ENCODE data around the gene CPXM2. TPM values are rescaled to one million over a fixed set of nuclear protein-coding genes. Genes with fewer than 3 reads are reported as not detected.

CPXM2 gene
- total RNA-seq, 2 experiments from 2014 or later = not detected

DNA sequence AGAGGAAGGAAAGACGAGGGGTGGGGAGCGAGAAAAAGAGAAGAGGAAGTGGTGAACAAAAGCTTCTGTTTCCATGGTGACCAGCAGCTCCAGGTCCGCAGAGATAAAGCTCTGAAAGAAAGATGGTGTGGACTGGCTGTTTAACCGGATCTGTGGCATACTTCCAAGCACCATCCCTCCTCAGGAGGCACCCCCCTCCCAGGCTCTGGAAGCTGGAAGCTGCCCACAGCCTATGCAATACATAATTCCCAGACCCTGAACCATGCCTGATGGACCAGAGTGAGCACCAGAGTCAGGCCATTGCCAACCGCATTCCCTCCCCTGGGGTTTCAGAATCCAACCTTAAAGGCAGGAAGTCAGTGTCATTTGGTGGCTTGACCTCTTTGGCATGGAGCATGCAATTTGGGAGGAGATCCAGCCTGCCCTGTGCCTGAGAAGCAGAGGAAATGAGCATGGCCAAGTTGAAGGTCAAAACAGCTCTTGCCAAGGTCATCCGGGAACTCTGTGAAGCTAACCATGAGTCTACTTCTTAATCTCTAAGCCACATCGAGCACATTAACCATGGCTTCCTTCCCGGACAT is 22.2 kb upstream of the CPXM2 start:
- H3K36me3 Mint-ChIP-seq = no peaks in the 10 kb centered on the region
- no peak overlapping the region for H3K27ac Mint-ChIP-seq
- peaks cover 20% of the 10 kb centered on the region for H3K27me3 Mint-ChIP-seq
- H3K9me3 Mint-ChIP-seq = peaks cover 7% of the 10 kb centered on the region
- ChIA-PET CTCF (no interaction called here), POLR2A (no interaction called here)
- no peak for DNase-seq
- no peak overlapping the region for H3K4me3 Mint-ChIP-seq
- H3K4me1 Mint-ChIP-seq (ENCODE audit: low read depth) = no peaks in the 10 kb centered on the region
- intact Hi-C loops (cut with micrococcal nuclease) = no loop called here

DNA sequence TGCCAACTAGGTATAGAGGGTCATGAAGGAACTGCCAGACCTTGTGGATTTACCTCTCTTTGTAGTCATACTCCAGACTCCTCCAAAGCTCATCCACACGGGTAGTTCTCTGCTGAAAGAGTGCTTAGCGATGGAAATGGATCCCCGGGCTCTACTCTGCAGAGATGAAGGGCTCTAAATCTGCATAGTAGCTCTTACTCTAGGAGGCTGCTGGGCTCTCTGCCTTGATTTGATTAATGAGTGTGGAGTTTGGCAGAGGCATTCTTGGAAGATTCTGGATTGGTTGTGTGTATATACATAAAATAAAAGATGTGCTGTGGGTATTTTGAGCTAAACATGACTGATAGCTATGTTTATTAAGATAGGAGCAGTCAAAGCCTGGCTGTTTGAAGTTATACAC is 21.3 kb upstream of the CPXM2 start:
- no peaks in the 10 kb centered on the region for H3K36me3 Mint-ChIP-seq
- no peak for DNase-seq
- POLR2A ChIA-PET = no interaction called here
- H3K4me3 Mint-ChIP-seq = no peak overlapping the region
- no peaks in the 10 kb centered on the region for H3K9me3 Mint-ChIP-seq
- no peaks in the 10 kb centered on the region for H3K4me1 Mint-ChIP-seq (ENCODE audit: low read depth)
- H3K27me3 Mint-ChIP-seq = peaks cover 20% of the 10 kb centered on the region
- H3K27ac Mint-ChIP-seq = no peak overlapping the region
- intact Hi-C loops (cut with micrococcal nuclease) = no loop called here
- CTCF ChIA-PET = no interaction called here

DNA sequence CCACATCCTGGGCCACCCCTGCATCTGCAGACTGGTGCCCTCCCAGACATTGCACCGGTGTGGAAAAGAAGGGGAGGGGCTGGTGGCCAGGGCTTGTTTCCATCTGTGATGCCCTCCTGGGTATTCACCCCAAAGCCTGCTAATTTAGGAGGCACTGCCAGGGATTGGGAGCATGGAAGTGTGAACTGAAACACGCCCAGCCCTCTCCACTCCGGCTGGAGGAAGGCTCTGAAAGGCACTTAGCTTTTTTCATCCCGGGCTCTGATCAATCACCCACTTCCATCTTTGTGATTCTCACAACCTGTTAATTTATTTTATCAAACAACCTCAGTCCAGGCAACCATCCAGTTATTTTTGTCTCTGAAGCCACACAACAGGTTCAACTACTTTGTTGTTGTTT is 20.9 kb upstream of the CPXM2 start:
- Mint-ChIP-seq H3K4me3 (no peak overlapping the region), H3K27me3 (peaks cover 20% of the 10 kb centered on the region), H3K36me3 (no peaks in the 10 kb centered on the region), H3K9me3 (no peaks in the 10 kb centered on the region), H3K4me1 (ENCODE audit: low read depth) (no peaks in the 10 kb centered on the region), H3K27ac (no peak overlapping the region)
- DNase-seq = no peak
- ChIA-PET POLR2A (no interaction called here), CTCF (no interaction called here)
- intact Hi-C loops (cut with micrococcal nuclease) = no loop called here

DNA sequence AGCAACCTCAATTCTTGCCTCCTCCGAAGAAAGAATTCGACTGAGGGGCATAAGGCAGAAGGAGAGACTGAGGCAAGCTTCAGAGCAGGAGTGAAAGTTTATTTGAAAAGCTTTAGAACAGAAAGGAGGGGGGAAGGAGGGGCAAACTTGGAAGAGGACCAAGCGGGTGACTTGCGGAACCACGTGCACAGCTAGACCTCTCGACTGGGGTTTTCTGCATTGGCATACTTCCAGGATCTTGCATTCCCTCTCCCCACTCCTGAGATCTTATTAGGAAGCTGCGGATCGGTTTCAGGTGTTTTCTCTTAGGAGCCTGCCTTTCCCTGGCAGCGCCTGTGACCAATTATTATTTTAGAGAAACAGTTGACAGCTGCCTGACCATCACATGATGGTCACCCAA is 20.3 kb upstream of the CPXM2 start:
- DNase-seq = no peak
- POLR2A ChIA-PET = no interaction called here

DNA sequence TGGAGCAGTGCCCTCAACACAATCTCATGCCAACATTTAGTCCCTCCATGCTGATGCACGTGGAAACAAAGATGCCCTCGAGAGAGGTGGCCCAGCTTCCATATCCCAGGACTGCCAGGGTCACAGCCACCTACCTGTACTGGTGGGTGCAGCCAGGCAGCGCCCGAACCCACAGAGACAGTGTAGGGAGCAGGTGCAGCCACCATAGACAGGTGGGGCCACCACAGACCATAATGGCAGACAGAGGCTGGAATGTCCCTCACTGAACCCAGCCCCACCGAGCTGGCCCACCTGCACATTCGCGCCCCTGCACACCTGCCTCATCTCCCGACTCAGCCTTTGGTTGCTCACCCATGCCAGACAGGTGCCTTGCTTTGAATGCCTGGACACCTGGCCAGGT is 18.3 kb upstream of the CPXM2 start:
- ChIA-PET CTCF (no interaction called here), POLR2A (no interaction called here)
- no peak overlapping the region for H3K27ac Mint-ChIP-seq
- peaks cover 24% of the 10 kb centered on the region for H3K27me3 Mint-ChIP-seq
- no peak for DNase-seq
- intact Hi-C loops (cut with micrococcal nuclease) = no loop called here
- H3K36me3 Mint-ChIP-seq = no peaks in the 10 kb centered on the region
- H3K4me3 Mint-ChIP-seq = no peak overlapping the region
- no peaks in the 10 kb centered on the region for H3K4me1 Mint-ChIP-seq (ENCODE audit: low read depth)
- no peaks in the 10 kb centered on the region for H3K9me3 Mint-ChIP-seq

More for the DNA sequence above, 20.3 kb upstream of the CPXM2 start:
- Mint-ChIP-seq H3K27me3 (peaks cover 20% of the 10 kb centered on the region), H3K9me3 (no peaks in the 10 kb centered on the region), H3K27ac (no peak overlapping the region), H3K4me3 (no peak overlapping the region), H3K4me1 (ENCODE audit: low read depth) (no peaks in the 10 kb centered on the region), H3K36me3 (no peaks in the 10 kb centered on the region)
- intact Hi-C loops (cut with micrococcal nuclease) = no loop called here
- CTCF ChIA-PET = no interaction called here

DNA sequence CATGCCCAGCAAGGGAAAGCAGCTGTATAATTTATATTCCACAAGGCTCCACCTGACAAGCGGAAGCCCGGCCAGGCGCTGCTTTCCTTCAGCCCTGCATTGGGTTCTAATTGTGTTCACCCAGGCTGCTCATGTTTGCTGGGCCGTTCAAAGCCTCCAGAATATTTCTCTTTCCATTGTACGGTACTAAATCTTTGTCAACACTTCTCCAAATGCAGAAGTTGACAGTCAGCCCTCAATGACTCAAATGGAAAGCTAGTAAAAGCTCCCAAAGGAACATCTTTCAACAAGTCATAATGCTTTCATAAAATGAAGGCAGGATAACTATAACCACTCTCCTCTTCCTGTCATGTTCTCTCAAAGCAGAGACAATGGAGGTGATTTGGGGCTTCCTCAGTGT is 17.8 kb upstream of the CPXM2 start:
- Mint-ChIP-seq H3K4me3 (no peak overlapping the region), H3K4me1 (ENCODE audit: low read depth) (no peaks in the 10 kb centered on the region), H3K36me3 (no peaks in the 10 kb centered on the region)

DNA sequence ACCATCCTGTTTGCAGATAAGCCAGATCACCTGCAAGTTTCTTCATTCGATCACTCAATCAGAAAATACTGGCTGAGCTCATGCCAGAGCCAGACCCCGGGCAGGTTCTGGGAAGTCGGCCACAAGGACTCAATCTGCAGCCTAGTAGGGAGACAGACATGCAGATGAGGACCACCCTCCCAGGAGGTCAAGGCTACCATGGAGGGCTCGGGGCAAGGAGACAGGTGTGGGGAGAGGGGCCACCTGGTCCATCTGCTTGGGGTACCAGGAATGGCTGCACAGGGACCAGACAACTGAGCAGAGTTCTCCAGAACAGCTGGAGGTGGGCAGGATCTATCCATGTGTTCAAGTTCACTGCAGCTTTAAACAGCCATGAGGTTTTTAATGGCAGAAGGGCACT is 16.8 kb upstream of the CPXM2 start:
- no peak overlapping the region for H3K4me3 Mint-ChIP-seq
- H3K27ac Mint-ChIP-seq = no peak overlapping the region
- no peaks in the 10 kb centered on the region for H3K9me3 Mint-ChIP-seq
- CTCF ChIA-PET = no interaction called here
- intact Hi-C loops (cut with micrococcal nuclease) = no loop called here
- DNase-seq = no peak
- no peaks in the 10 kb centered on the region for H3K4me1 Mint-ChIP-seq (ENCODE audit: low read depth)
- H3K27me3 Mint-ChIP-seq = peaks cover 20% of the 10 kb centered on the region
- POLR2A ChIA-PET = no interaction called here
- no peaks in the 10 kb centered on the region for H3K36me3 Mint-ChIP-seq

More for the DNA sequence above, 17.8 kb upstream of the CPXM2 start:
- Mint-ChIP-seq H3K27me3 (peaks cover 20% of the 10 kb centered on the region), H3K27ac (no peak overlapping the region), H3K9me3 (no peaks in the 10 kb centered on the region)
- DNase-seq = no peak
- ChIA-PET CTCF (no interaction called here), POLR2A (no interaction called here)
- intact Hi-C loops (cut with micrococcal nuclease) = no loop called here

DNA sequence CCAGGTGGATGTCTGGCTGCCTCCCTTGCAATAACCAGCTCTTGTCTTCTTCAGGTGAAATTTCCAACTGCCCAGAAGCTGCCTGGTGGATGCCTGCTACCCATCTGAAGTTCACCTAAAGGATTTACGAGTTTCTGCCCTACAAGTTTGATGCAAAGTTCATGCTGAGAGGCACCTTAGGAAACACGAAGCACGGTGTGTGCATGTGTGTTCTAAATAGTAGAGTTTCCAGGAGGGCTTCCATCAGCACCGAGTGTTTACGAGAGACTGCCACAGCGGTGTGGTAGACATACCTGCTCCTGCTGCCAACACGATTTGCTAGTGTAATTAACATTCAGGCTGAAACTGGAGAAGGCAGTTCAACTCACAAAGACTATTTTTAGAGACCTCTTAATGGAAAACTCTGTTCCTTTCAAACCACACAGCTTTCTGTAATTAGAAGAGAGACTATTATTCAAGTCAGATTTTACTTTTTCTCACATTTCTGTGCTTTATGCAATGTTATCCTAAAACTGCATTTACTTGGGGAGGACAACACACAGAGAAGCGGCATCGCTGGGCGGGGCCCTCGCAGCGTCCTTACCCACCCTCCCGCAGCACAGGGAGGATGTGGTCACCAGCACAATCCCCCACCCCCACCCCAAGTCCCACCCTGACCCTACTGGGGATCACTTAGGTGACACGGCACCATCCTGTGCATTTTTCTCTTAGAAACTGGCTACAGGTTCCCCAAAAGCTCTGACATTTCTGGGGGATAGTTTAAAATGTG is 15.5 kb upstream of the CPXM2 start:
- no peaks in the 10 kb centered on the region for H3K36me3 Mint-ChIP-seq
- H3K27me3 Mint-ChIP-seq = peaks cover 19% of the 10 kb centered on the region
- intact Hi-C loops (cut with micrococcal nuclease) = no loop called here
- POLR2A ChIA-PET = no interaction called here
- no peaks in the 10 kb centered on the region for H3K9me3 Mint-ChIP-seq
- no peaks in the 10 kb centered on the region for H3K4me1 Mint-ChIP-seq (ENCODE audit: low read depth)
- H3K27ac Mint-ChIP-seq = no peak overlapping the region
- DNase-seq = no peak
- H3K4me3 Mint-ChIP-seq = no peak overlapping the region
- CTCF ChIA-PET = no interaction called here

DNA sequence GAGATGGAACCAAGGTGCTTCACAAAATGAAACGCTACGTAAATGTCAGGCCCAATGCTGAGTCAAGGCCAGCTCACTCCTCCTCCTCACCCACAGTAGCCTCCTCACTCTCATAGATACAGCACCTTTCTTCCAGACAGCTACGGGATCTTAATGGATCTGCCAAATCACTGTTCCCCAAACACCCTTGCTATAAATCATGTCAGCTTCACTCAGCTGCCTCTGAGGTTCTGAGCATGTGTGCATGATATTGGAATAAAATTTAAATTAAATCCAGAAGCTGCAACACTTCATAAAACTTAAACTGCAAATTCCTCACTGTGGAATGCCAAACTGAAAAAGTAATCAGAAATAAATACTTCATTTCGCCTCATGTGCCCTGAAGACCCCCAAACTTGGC is 14.7 kb upstream of the CPXM2 start:
- no peak for DNase-seq
- no peaks in the 10 kb centered on the region for H3K9me3 Mint-ChIP-seq
- POLR2A ChIA-PET = no interaction called here
- no peaks in the 10 kb centered on the region for H3K36me3 Mint-ChIP-seq
- H3K27ac Mint-ChIP-seq = no peak overlapping the region
- no peaks in the 10 kb centered on the region for H3K4me1 Mint-ChIP-seq (ENCODE audit: low read depth)
- H3K4me3 Mint-ChIP-seq = no peak overlapping the region
- H3K27me3 Mint-ChIP-seq = peaks cover 15% of the 10 kb centered on the region
- intact Hi-C loops (cut with micrococcal nuclease) = no loop called here
- CTCF ChIA-PET = no interaction called here

DNA sequence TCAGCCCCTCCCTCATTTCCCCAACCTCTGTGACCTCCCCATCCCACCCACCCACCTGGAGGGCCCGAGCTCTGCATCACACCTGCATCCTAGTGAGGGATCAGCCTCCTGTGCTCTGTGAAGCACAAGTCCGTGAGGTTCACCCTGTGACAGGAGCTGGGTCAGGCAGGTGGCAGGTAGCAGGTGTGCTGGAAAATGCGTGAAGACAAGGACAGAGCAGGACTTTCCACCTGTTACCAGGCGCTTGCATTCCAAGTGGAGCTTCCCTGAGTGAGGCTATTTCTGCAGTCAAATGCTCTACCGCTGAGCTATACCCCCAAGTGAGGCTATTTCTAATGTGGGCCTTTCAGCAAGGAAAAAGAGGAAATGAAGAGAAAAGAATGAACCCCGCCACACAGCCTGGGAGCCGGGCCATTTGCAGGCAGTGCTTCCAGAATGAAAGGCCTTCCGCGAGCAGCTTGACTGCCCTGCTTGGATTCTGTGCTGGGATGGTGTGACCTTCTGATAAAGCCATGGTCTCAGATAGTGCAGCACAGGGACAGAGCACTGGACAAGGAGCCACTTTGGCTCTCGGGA is 13.3 kb upstream of the CPXM2 start:
- Mint-ChIP-seq H3K36me3 (no peaks in the 10 kb centered on the region), H3K4me1 (ENCODE audit: low read depth) (no peaks in the 10 kb centered on the region), H3K4me3 (no peak overlapping the region), H3K9me3 (peaks cover 3% of the 10 kb centered on the region), H3K27me3 (peaks cover 8% of the 10 kb centered on the region), H3K27ac (no peak overlapping the region)
- intact Hi-C loops (cut with micrococcal nuclease) = no loop called here
- POLR2A ChIA-PET = no interaction called here
- no peak for DNase-seq
- CTCF ChIA-PET = no interaction called here

DNA sequence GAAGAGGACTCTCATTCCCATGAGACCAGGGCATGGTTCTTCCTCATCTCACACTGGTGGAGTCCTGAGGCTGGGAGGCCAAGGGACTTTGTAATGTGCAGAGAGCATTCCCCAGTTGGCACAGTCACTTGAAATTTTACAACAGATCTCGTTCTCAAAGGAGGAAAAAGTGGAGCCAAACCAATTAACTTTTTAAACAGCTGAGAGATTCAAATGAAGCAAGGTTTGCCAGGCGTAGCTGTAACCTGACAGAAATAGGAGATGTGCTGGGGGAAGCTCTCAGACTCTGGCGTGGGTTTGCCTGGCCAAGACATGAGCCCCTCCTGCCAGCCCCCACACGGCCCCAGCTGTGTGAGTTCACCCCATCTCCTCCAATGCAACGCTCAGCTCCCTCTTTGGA is 12.0 kb upstream of the CPXM2 start:
- Mint-ChIP-seq H3K27ac (no peak overlapping the region), H3K9me3 (peaks cover 5% of the 10 kb centered on the region), H3K36me3 (no peaks in the 10 kb centered on the region), H3K4me1 (ENCODE audit: low read depth) (no peaks in the 10 kb centered on the region), H3K4me3 (no peak overlapping the region), H3K27me3 (peaks cover 6% of the 10 kb centered on the region)
- DNase-seq = no peak
- intact Hi-C loops (cut with micrococcal nuclease) = no loop called here
- POLR2A ChIA-PET = no interaction called here
- CTCF ChIA-PET = no interaction called here

DNA sequence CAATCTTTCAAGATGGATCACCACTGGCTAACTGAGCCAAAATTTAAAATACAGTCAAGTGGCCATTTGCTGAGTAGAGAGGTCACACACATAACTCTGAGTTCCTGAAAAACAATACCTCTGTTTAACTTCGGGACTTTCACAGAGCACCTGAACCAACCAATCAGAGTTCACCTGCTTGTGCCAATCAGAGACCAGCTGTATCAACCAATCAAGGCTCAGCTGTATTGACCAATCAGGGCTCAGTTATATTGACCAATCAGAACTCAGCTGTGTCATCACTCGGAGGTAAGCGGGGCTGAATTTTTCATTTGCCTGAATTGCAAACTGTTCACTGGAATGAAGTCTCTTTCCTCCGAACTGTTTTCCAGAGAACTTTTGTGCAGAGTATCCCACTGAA is 10.0 kb upstream of the CPXM2 start:
- no peak overlapping the region for H3K4me3 Mint-ChIP-seq
- no peaks in the 10 kb centered on the region for H3K4me1 Mint-ChIP-seq (ENCODE audit: low read depth)
- no peak overlapping the region for H3K27ac Mint-ChIP-seq
- peaks cover 5% of the 10 kb centered on the region for H3K9me3 Mint-ChIP-seq
- ChIA-PET CTCF (no interaction called here), POLR2A (no interaction called here)
- H3K36me3 Mint-ChIP-seq = no peaks in the 10 kb centered on the region
- no peak for DNase-seq
- peaks cover 6% of the 10 kb centered on the region for H3K27me3 Mint-ChIP-seq
- intact Hi-C loops (cut with micrococcal nuclease) = no loop called here

DNA sequence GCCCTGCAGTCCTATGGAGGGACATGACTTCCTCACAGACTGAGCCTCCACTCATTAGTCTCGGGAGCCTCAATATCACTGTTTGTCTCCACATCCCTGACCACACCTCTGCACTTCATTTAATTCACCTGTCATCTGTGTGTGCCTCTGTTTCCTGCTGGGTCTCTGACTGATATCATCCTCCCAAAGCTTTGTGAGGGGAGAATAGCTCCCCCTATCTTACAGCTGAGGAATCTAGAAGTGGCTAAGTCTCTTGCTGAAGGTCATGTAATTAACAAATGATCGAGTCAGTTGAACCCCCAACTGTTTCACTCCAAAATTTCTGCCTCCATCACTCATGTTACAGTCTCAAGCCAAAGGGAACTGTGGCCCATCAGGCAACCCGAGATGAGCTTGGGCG is 5.5 kb upstream of the CPXM2 start:
- no peak for DNase-seq
- POLR2A ChIA-PET = no interaction called here
- Mint-ChIP-seq H3K9me3 (peaks cover 5% of the 10 kb centered on the region), H3K27ac (no peak overlapping the region), H3K4me3 (no peak overlapping the region), H3K27me3 (peaks cover 3% of the 10 kb centered on the region), H3K36me3 (no peaks in the 10 kb centered on the region), H3K4me1 (ENCODE audit: low read depth) (no peaks in the 10 kb centered on the region)
- CTCF ChIA-PET = no interaction called here
- intact Hi-C loops (cut with micrococcal nuclease) = no loop called here

All from activated CD4-positive, alpha-beta memory T cell treated with anti-CD3 and anti-CD28 coated beads for 36 hours (primary cell).